ENCODE data around the gene C3orf20.

C3orf20 gene

GRCh38 chr3:14819671-14820070 is 144.7 kb downstream of the C3orf20 start:
- DNase-seq, result no peak

- DNase-seq, result no peak
Measured at GRCh38 chr3:14820156-14820555, 145.2 kb downstream of the C3orf20 start.

- no peak for DNase-seq
Measured at GRCh38 chr3:14821151-14821550, 146.2 kb downstream of the C3orf20 start.

GRCh38 chr3:14822134-14822533 is 147.2 kb downstream of the C3orf20 start:
- no peak for DNase-seq

Data from NCI-H446 (cell line).